Measurements from ENCODE around the gene HABP2. TPM values are rescaled to one million over a fixed set of nuclear protein-coding genes. Genes with fewer than 3 reads are reported as not detected.

Gene HABP2
- total RNA-seq, 1 experiment from 2014 or later: not detected

- CTCF ChIA-PET: no interaction called here
- POLR2A ChIA-PET (ENCODE audit: unreplicated experiment): no interaction called here
- Histone ChIP-seq H3K9me3 (ENCODE audit: low read length) (no peaks in the 10 kb centered on the region), H3K27ac (ENCODE audit: low read length) (no peak overlapping the region), H3K4me3 (ENCODE audit: low read length) (no peak overlapping the region), H3K36me3 (ENCODE audit: low read depth, low read length) (no peaks in the 10 kb centered on the region), H4K20me1 (ENCODE audit: low read length) (no peaks in the 10 kb centered on the region), H2AFZ (ENCODE audit: low read length) (no peak overlapping the region), H3F3A (ENCODE audit: low read length, unreplicated experiment) (no peaks in the 10 kb centered on the region), H3K4me2 (ENCODE audit: low read length) (no peak overlapping the region), H3K79me2 (ENCODE audit: low read length) (no peaks in the 10 kb centered on the region), H3K27me3 (ENCODE audit: low read length) (no peaks in the 10 kb centered on the region), H3K4me1 (ENCODE audit: insufficient read depth, low read length) (peaks cover 3% of the 10 kb centered on the region; the same call in 1 of the 2 replicates), H3K9ac (ENCODE audit: low read length) (no peak overlapping the region), H3K9me2 (replicated peaks; ENCODE audit: low read length) (no peaks in the 10 kb centered on the region)
- DNase-seq: no peak
- ATAC-seq: no peak
- intact Hi-C loops (cut with micrococcal nuclease): no loop called here
- TF ChIP-seq EZH2phosphoT487 (IDR thresholded peaks at IDR 0.05; ENCODE audit: borderline replicate concordance, low read length) (no peak), CTCF (conservative IDR thresholded peaks at IDR 0.05; ENCODE audit: low read depth, low read length) (no peak), EZH2 (IDR thresholded peaks at IDR 0.05; ENCODE audit: low read length, unreplicated experiment) (no peak)
- BruUV-seq (replicated peaks): no TSS peak
These were observed 8.4 kb downstream of the HABP2 start for GRCh38 chr10:113561214-113561613.

GRCh38 chr10:113562069-113562468 lies 9.2 kb downstream of the HABP2 start:
- no peak overlapping the region for H2AFZ ChIP-seq (ENCODE audit: low read length)
- H3K4me1 ChIP-seq (ENCODE audit: insufficient read depth, low read length): peaks cover 3% of the 10 kb centered on the region; the same call in 1 of the 2 replicates
- TF ChIP-seq CTCF (conservative IDR thresholded peaks at IDR 0.05; ENCODE audit: low read depth, low read length) (no peak), EZH2 (IDR thresholded peaks at IDR 0.05; ENCODE audit: low read length, unreplicated experiment) (no peak), EZH2phosphoT487 (IDR thresholded peaks at IDR 0.05; ENCODE audit: borderline replicate concordance, low read length) (no peak)
- H4K20me1 ChIP-seq (ENCODE audit: low read length): no peaks in the 10 kb centered on the region
- no peaks in the 10 kb centered on the region for H3F3A ChIP-seq (ENCODE audit: low read length, unreplicated experiment)
- H3K36me3 ChIP-seq (ENCODE audit: low read depth, low read length): no peaks in the 10 kb centered on the region
- DNase-seq (no peak), ATAC-seq (no peak)
- no peak overlapping the region for H3K4me2 ChIP-seq (ENCODE audit: low read length)
- no peak overlapping the region for H3K9ac ChIP-seq (ENCODE audit: low read length)
- no peaks in the 10 kb centered on the region for H3K9me3 ChIP-seq (ENCODE audit: low read length)
- intact Hi-C loops (cut with micrococcal nuclease): loop anchor here (2.0 kb wide), 1 partner anchor 41 kb away; no protein-coding TSS in a partner anchor
- no peaks in the 10 kb centered on the region for H3K9me2 ChIP-seq (replicated peaks; ENCODE audit: low read length)
- no peak overlapping the region for H3K27ac ChIP-seq (ENCODE audit: low read length)
- no TSS peak for BruUV-seq (replicated peaks)
- no peaks in the 10 kb centered on the region for H3K27me3 ChIP-seq (ENCODE audit: low read length)
- POLR2A ChIA-PET (ENCODE audit: unreplicated experiment): no interaction called here
- H3K79me2 ChIP-seq (ENCODE audit: low read length): no peaks in the 10 kb centered on the region
- CTCF ChIA-PET: interaction anchor here (1.3 kb wide), 1 partner anchor 37 kb away, joined by 7 read pairs; no protein-coding TSS in a partner anchor
- no peak overlapping the region for H3K4me3 ChIP-seq (ENCODE audit: low read length)

GRCh38 chr10:113562704-113563103 lies 9.9 kb downstream of the HABP2 start:
- Histone ChIP-seq H3K27ac (ENCODE audit: low read length) (no peak overlapping the region), H3K36me3 (ENCODE audit: low read depth, low read length) (no peaks in the 10 kb centered on the region), H2AFZ (ENCODE audit: low read length) (peak overlapping the region; percentile 74), H3F3A (ENCODE audit: low read length, unreplicated experiment) (no peaks in the 10 kb centered on the region), H4K20me1 (ENCODE audit: low read length) (no peaks in the 10 kb centered on the region), H3K79me2 (ENCODE audit: low read length) (no peaks in the 10 kb centered on the region), H3K4me3 (ENCODE audit: low read length) (peak overlapping the region; percentile 76; the same call in 1 of the 2 replicates), H3K4me1 (ENCODE audit: insufficient read depth, low read length) (peaks cover 3% of the 10 kb centered on the region; the same call in 1 of the 2 replicates), H3K4me2 (ENCODE audit: low read length) (peak overlapping the region; percentile 84), H3K9me2 (replicated peaks; ENCODE audit: low read length) (no peaks in the 10 kb centered on the region), H3K27me3 (ENCODE audit: low read length) (no peaks in the 10 kb centered on the region), H3K9me3 (ENCODE audit: low read length) (no peaks in the 10 kb centered on the region), H3K9ac (ENCODE audit: low read length) (no peak overlapping the region)
- no peak for TF ChIP-seq EZH2phosphoT487 (IDR thresholded peaks at IDR 0.05; ENCODE audit: borderline replicate concordance, low read length)
- TF ChIP-seq EZH2 (IDR thresholded peaks at IDR 0.05; ENCODE audit: low read length, unreplicated experiment): no peak
- no peak for TF ChIP-seq CTCF (conservative IDR thresholded peaks at IDR 0.05; ENCODE audit: low read depth, low read length)
- ATAC-seq: no peak
- no peak for DNase-seq
- BruUV-seq (replicated peaks): no TSS peak
- ChIA-PET POLR2A (ENCODE audit: unreplicated experiment) (no interaction called here), CTCF (interaction anchor here (1.3 kb wide), 1 partner anchor 38 kb away, joined by 7 read pairs; no protein-coding TSS in a partner anchor)
- intact Hi-C loops (cut with micrococcal nuclease): loop anchor here (2.0 kb wide), 1 partner anchor 42 kb away; no protein-coding TSS in a partner anchor

All from PC-3 (cell line).